HG02798 (cell line): ENCODE data around the gene PGAM4.
"Not testable (repeated sequence)": the region's sequence is repeated elsewhere in the genome, so short reads cannot be mapped to it uniquely, and the experiment has no call there.

ENCODE experiments used
- ATAC-seq: cut with Tn5 transposase; IDR thresholded peaks from one replicate; pipeline ENCODE4 v1.9.1; 2021; ENCODE audit warnings: mild to moderate bottlenecking; ENCODE audit not compliant: unreplicated experiment, poor library complexity

Gene PGAM4

GRCh38 chrX:77935886-77936285 is 33.6 kb downstream of the PGAM4 start:
- no peak for ATAC-seq

GRCh38 chrX:77930581-77930980 is 38.9 kb downstream of the PGAM4 start:
- ATAC-seq = no peak

DNA sequence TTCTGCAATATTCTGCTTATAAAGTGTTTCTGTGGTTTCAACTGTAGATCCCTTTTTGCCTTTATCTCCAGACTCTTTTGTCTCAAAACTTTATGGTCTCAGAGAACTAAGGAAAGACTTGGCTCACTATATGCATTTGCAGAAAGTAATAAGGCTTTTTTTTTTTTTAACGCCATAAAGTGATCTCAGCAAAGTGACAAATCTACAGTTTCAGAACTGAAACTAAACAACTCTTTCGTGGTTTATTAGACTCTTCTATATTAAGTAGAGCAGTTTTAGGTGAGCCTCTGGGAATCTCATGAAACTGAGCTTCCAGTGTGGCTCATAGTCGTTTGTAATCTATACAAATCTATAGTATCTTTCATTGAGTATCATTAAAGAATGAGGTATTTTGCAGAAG is 43.7 kb downstream of the PGAM4 start:
- ATAC-seq = no peak

DNA sequence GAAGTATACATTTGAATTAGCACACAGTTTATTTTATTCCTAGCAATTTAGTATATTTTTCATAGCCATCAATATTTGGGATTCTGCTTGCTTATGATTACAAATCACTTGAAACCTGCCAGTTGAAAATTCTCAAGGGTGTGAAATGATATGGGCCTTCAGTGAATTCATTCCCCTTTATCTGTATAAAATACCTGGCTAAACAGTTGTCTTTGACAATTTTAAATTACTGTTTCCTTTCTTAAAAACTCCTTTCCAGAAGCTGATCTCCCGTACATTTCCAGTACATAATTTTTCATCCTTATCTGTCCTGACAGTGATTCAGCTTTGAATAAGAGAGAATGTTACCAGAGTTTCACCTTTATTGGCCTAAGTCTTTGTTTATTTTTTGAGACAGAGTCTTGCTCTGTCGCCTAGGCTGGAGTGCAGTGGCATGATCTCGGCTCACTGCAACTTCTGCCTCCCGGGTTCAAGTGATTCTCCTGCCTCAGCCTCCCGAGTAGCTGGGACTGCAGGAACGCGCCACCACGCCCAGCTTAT is 45.0 kb downstream of the PGAM4 start:
- ATAC-seq = no peak

- ATAC-seq = no peak
Observed at GRCh38 chrX:77922787-77923186, 46.7 kb downstream of the PGAM4 start.

DNA sequence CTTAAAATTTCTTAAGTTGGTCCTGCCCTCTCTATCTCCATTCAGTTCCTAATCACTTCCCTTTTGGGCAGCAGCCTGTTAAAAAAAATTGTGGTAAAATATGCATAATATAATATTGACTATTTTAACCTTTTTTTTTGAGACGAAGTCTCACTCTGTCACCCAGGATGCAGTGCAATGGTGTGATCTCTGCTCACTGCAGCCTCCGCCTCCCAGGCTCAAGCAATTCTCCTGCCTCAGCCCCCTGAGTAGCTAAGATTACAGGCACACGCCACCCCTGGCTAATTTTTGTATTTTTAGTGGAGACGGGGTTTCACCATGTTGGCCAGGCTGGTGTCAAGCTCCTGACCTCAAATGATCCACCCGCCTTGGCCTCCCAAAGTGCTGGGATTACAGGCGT is 50.1 kb downstream of the PGAM4 start:
- ATAC-seq = not testable (repeated sequence)

GRCh38 chrX:77918568-77918967 is 50.9 kb downstream of the PGAM4 start:
- ATAC-seq = no peak
